Lower lobe of right lung (tissue), 2 donors: ENCODE results near the gene GOLGA6L9. TPM values are rescaled to one million over a fixed set of nuclear protein-coding genes. Genes with fewer than 3 reads are reported as not detected.
"Not testable (repeated sequence)": the region's sequence is repeated elsewhere in the genome, so short reads cannot be mapped to it uniquely, and the experiment has no call there.

Experiments used
- ATAC-seq, 2 donors: fragments of 200-7000 bp; cut with Tn5 transposase; one replicate each; pipeline ENCODE4 v1.9.1; 2020 to 2022; ENCODE audit warnings: mild to moderate bottlenecking in 2 of 2, moderate library complexity in 2 of 2
- DNase-seq: peaks from one replicate; pipeline ENCODE4 v3.0.0-alpha.2; 2020
- H3K27ac ChIP-seq: fragments of 200-600 bp; one replicate; pipeline ENCODE4 v1.8.0; 2022
- H3K27me3 ChIP-seq: fragments of 200-600 bp; one replicate; pipeline ENCODE4 v1.8.0; 2022; ENCODE audit warnings: low read depth
- H3K36me3 ChIP-seq: fragments of 200-600 bp; one replicate; pipeline ENCODE4 v1.8.0; 2022; ENCODE audit warnings: mild to moderate bottlenecking
- H3K4me1 ChIP-seq: fragments of 200-600 bp; one replicate; pipeline ENCODE4 v1.8.0; 2022
- H3K4me3 ChIP-seq: fragments of 200-600 bp; one replicate; pipeline ENCODE4 v1.8.0; 2022; ENCODE audit warnings: mild to moderate bottlenecking
- H3K9me3 ChIP-seq: fragments of 200-600 bp; one replicate; pipeline ENCODE4 v1.8.0; 2022
- intact Hi-C: fragments of 100-400 bp; cut with DNase I; formaldehyde crosslinking; loops from one replicate; pipeline ENCODE4 v1.11.0; 2022
- total RNA-seq: library from RNA; stranded (reverse); fragmentation: NEBNext Ultra II Directional; extraction: Animal tissue kit (Norgen Biotek cat#: 25700); gene quantifications from one replicate; pipeline ENCODE4 v1.2.1, GENCODE V29; 2021
- donor health status: DM: no; HTN: yes; CAD: no; lungs with severe emphysema.

GOLGA6L9 gene
- total RNA-seq, 1 donor from 2014 or later, result 6.0 TPM

DNA sequence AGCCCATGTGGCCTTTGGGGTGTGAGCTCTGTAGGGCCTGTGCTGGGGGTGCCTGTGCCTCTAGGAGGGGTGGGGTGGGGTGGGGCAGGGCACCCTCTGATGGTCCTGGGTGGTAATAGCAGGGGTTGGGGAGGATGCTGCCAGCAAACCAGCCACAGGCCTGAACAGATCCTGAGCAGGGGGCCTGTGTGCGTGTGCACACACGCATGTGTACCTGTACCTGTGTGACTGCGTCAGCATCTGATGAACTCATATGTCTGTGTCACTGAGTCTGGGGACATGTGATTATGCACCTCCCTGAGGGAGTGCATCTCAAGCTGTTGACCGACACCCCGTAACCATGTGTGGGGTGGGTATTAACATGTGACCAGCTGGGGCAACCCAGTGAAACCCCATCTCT, 36.0 kb downstream of the GOLGA6L9 start:
- H3K4me3 ChIP-seq, H3K4me1 ChIP-seq, H3K27me3 ChIP-seq, intact Hi-C loops, H3K27ac ChIP-seq, H3K9me3 ChIP-seq, H3K36me3 ChIP-seq, DNase-seq: not testable (repeated sequence)
- ATAC-seq, result peak in 1 of 2 donors; percentile 2

- H3K4me3 ChIP-seq, H3K4me1 ChIP-seq, H3K9me3 ChIP-seq, H3K36me3 ChIP-seq, H3K27ac ChIP-seq, DNase-seq, intact Hi-C loops, H3K27me3 ChIP-seq: not testable (repeated sequence)
- ATAC-seq, result peak; percentile 94 to 96
Measured at GRCh38 chr15:82468205-82468604, 38.6 kb downstream of the GOLGA6L9 start.

DNA sequence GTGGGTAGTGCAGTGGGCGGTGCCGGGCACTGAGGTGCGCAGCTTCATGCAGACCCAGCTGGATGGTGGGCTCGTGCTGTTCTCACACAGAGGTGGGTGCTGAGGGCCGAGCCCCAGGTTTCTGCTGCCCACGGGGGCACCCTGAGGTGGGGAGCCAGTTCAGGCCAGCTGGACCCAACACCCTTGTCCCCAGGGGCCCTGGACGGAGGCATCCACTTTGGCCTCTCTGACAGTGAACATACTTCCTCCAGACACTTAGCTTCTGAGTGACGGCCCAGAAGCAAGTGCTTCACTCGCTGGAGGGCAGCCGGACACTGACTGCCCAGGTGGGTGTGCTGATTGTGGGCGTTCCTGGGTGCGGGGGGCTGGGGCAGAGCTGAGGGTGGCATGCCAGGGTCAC, 39.8 kb downstream of the GOLGA6L9 start:
- H3K4me3 ChIP-seq, H3K9me3 ChIP-seq, H3K4me1 ChIP-seq, H3K27me3 ChIP-seq, H3K27ac ChIP-seq, intact Hi-C loops, H3K36me3 ChIP-seq, DNase-seq: not testable (repeated sequence)
- peak; percentile 7 to 53 for ATAC-seq

DNA sequence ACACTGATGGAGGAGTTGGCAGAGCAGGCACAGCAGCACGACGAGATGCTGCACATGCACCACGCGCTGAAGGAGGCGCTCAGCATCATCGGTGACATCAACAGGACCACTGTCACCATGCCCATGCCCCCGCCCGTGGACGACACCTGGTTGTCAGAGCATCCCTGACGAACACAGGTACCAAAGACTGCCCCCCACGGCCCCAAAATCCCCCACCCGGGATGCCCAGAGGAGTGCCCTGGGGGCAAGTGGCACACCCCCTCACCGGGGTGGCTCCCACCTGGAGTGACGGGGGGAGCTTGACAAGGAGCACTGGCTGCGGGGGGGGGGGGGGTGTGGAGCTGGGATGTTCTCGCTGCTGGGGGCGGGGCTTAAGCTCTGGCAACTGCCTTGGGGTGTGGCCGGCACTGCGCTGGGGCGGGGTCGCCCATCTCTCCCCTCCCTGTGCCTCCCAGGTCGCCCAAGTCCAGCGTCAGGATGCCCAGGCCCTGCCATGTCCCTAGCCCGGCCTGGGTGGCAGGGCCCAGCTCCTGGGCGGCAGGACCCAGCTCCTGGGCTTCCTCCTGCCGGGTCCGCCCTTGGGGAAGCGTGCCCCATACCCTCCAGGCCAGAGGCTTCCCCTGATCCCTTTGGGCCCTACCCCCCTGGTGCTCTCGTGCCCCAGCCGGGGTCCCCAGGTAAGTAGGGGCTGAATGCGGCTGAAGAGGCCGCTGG, 42.8 kb downstream of the GOLGA6L9 start:
- H3K36me3 ChIP-seq, H3K4me3 ChIP-seq, DNase-seq, H3K4me1 ChIP-seq, H3K9me3 ChIP-seq, H3K27me3 ChIP-seq, intact Hi-C loops, H3K27ac ChIP-seq: not testable (repeated sequence)
- peak; percentile 34 to 38 for ATAC-seq

DNA sequence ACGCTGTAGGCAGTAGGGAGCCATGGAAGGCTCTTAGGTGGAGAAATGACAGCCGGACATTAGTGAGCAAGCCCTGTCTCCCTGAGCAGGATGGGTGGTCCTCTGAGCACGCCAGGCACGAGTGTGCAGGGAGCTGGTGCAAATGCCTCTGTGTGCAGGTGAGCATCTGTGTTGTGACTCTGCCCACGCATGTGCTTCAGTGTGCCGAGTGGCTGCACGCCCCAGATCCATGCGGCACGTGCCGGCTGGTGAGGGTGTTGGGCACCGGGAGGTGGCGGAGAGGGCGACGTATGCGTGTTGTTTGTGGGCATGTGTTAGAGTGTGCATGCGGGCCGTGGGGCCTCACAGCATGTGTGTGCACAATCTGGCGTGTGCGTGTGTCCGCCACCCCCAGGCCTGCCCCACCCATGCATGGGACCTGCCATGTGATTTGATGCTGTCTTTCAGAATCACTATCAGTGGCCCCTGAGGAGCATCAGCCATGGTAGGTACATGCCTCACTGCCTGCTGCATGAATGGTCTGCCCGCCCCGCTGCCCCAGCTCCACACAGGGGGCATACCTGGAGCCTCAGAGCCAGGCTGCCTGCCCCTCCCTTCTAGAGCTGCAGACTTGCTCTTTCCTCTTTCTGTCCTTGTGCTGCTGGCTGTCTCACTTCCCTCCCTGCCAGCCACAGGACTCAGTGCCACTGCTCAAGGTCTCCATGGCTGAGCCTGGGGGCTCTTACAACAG, 45.1 kb downstream of the GOLGA6L9 start:
- H3K36me3 ChIP-seq, H3K27ac ChIP-seq, DNase-seq, H3K9me3 ChIP-seq, H3K4me1 ChIP-seq, ATAC-seq, H3K27me3 ChIP-seq, H3K4me3 ChIP-seq, intact Hi-C loops: not testable (repeated sequence)

DNA sequence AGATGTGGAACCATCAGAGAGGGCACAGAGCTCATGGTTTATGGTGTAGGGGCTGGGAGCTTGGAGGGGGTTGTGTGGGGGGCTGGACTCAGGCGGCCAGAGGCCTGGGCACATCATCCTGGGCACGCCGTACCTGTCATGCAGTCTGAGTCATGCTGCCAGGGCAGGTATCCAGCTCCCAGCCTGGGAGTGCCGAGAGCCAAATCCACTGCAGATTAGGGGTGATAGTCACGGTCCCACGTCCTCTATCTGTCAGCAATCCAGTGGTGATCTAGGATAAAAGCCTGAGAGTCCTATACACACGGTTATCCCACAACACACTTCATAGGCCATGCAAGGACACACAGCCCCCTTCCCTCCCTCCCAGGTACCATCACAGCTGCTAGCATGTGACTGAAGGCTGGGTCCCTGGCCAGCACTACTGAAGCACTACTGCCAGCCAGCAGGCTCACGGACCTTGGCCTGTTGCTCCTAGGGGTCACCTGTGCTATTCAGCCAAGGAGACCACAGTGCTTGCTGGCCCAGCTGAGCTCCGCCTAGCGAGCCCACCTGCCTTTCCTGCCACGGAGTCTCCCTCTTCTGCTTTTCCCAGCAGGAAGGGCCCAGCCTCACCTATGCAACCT, 45.8 kb downstream of the GOLGA6L9 start:
- H3K27ac ChIP-seq, H3K4me3 ChIP-seq, H3K4me1 ChIP-seq, intact Hi-C loops, DNase-seq, H3K36me3 ChIP-seq, H3K9me3 ChIP-seq, H3K27me3 ChIP-seq, ATAC-seq: not testable (repeated sequence)

- intact Hi-C loops, H3K4me1 ChIP-seq, H3K9me3 ChIP-seq, ATAC-seq, H3K27ac ChIP-seq, H3K27me3 ChIP-seq, DNase-seq, H3K4me3 ChIP-seq, H3K36me3 ChIP-seq: not testable (repeated sequence)
Measured at GRCh38 chr15:82476697-82477342, 47.2 kb downstream of the GOLGA6L9 start.

- H3K4me3 ChIP-seq, H3K9me3 ChIP-seq, intact Hi-C loops, ATAC-seq, H3K4me1 ChIP-seq, H3K36me3 ChIP-seq, H3K27me3 ChIP-seq, H3K27ac ChIP-seq, DNase-seq: not testable (repeated sequence)
Measured at GRCh38 chr15:82477343-82478057, 47.9 kb downstream of the GOLGA6L9 start.

Other genes starting within 250 kb of the GOLGA6L9 start
- 24.7 TPM for gene EFL1, start 167.1 kb upstream of the GOLGA6L9 start, total RNA-seq
- gene SAXO2, start 167.0 kb upstream of the GOLGA6L9 start, total RNA-seq, result 15.8 TPM
- gene GOLGA6L10, start 80.3 kb upstream of the GOLGA6L9 start, total RNA-seq, result 0.41 TPM
- gene RPS17, start 110.6 kb downstream of the GOLGA6L9 start, total RNA-seq, result 1,182 TPM
- gene CPEB1, start 217.5 kb downstream of the GOLGA6L9 start, total RNA-seq, result 2.7 TPM